ENCODE measurements around the gene MRPL50.
"Not testable (repeated sequence)": the region's sequence is repeated elsewhere in the genome, so short reads cannot be mapped to it uniquely, and the experiment has no call there.

Gene MRPL50

DNA sequence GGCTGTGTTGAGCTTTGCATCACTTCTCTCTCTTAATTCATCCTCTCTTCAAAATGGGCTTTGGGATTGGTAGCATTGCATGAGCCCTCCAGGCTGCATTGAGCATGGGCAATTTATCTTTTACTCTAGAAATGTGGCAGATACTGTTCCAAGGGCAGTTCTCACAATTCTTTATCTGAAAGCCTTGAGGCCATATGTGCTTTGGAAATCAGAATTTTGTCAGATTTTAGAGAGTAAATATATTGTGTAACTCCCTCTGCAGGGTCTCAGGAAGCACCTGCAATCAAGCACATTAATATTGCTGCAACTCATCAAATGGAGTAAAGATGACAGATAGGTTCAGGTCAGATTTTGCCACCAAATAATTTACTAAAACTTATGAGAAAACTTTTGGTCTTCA, 19.6 kb upstream of the MRPL50 start:
- DNase-seq (ENCODE audit: low read depth in 3 of 3), result no peak

DNA sequence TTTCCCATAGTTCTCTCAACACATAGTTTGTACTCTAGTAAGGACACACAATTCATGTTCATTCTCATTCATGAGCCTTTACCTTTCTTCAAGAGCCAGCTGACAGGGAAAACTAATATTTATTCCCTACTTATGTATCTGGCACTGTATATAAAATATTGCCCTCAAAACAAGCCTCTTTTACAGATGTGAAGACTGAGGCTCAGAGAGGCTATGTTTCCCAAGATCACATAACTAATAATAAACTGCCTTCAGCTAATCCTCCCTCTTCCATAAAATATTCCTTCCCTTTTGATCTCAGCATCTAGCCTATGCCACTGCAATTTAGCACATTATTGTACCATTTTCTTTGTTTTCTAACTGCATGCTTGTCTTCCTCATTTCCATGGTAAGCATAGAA, 19.0 kb upstream of the MRPL50 start:
- DNase-seq (ENCODE audit: low read depth in 3 of 3), result no peak

DNA sequence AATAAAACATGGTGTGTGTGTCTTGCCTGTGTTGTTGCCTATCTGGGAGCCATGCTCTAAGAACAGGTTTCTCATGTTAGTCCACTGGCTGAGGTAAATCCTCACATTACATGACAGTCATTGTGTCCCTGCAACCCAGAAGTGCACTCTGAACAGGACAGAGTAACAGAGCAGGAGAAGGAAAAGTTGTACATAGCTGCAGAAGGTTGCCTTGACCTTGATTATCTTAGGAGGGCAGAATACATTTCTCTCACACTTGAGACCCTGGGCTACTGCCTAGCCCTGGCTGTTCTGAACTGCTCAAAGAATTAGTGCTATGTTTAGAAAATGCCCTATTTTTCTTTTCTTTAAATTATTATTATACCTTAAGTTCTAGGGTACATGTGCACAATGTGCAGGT, 17.2 kb upstream of the MRPL50 start:
- no peak for DNase-seq (ENCODE audit: low read depth in 3 of 3)

DNA sequence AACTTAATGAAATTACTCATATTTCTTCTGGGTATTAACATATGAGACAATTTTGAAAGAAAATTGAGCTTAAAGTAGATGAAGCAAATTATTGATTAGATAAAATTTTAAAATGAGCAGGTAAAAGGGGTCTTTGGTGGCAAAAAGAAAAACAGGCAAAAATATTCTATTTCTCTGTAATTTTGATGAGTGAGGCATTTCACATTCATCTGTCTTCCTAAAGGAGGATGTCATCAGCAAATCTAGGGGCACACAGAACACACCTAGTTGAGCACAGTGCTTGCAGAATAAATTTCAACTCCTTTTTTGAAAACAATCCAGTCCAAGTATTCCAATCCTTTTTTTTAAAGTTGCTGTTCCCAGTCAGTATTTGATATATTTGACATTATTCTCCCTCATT, 16.4 kb upstream of the MRPL50 start:
- no peak for DNase-seq (ENCODE audit: low read depth in 3 of 3)

DNA sequence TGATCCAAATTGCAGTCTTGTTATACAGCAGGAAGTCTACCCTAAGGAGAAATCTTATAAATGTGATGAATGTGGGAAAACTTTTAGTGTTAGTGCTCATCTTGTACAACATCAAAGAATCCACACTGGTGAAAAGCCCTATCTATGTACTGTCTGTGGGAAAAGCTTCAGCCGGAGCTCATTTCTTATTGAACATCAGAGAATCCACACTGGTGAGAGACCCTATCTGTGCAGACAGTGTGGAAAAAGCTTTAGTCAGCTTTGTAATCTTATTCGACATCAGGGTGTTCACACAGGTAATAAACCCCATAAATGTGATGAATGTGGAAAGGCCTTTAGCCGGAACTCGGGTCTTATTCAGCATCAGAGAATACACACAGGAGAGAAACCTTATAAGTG, 10.7 kb upstream of the MRPL50 start:
- no peak for DNase-seq (ENCODE audit: low read depth in 3 of 3)

DNA sequence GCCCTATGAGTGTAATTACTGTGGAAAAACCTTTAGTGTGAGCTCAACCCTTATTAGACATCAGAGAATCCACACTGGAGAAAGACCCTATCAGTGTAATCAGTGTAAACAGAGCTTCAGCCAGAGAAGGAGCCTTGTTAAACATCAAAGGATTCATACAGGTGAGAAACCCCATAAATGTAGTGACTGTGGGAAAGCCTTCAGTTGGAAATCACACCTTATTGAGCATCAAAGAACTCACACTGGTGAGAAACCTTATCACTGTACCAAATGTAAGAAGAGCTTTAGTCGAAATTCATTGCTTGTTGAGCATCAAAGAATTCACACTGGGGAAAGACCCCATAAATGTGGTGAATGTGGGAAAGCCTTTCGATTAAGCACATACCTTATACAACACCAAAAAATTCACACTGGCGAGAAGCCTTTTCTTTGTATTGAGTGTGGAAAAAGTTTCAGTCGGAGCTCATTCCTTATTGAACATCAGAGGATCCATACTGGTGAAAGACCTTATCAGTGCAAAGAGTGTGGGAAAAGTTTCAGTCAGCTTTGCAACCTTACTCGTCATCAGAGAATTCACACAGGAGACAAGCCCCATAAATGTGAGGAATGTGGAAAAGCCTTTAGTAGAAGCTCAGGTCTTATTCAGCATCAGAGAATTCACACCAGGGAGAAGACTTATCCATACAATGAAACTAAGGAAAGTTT, 10.1 kb upstream of the MRPL50 start:
- DNase-seq (ENCODE audit: low read depth in 3 of 3), result no peak

DNA sequence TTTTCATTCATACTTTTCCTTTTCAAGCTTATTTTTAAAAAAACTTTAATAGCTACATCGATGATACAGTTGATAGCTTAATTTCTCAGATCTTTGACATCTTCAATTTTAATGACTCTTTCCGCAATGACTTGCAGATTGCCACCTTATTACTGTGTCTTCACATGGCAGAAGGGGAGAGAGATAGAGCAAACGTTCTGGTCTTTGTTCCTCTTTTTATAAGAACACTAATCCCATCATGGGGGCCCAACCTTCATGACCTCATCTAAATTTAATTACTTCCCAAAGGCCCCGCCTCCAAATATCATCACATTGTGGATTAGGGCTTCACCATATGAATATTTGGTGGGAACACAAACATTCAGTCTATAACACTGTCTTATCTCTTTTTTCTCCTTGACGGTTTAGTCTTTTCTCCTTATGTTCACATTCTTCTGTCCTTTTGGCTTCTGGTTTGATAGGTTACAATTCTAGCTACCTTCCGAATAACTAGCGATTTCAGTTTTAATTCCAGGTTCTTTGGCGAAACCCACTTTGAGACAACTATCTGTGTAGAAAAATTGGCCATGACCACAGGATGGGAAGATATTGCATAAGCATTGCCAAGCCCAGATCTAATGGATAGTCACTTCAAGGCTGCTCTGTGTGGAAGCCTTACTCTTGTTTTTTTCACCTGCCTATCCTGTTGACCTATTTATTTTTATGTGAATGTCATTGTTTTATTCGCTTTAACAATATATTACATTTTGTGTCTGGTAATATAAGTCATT, 5.3 kb upstream of the MRPL50 start:
- no peak for DNase-seq (ENCODE audit: low read depth in 3 of 3)

DNA sequence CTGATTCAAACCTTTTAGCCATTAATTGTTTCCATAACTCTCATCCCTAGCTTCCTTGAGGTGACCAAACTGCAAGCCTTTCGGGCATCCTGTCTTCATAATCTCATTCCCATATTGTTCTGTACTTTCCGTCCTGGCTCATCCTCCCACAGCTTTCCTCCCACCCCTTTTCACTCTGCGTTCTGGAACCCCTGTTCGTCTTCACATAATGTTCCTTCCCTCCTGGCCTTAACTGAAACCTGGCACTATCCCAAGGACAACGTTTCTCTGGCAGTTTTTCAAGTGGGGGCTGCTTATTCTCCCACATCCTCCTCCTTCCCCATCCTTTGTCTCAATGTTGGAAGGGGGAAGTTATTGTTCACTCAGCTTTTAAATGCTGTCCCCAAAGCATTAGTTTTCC, 1.7 kb upstream of the MRPL50 start:
- no peak for DNase-seq (ENCODE audit: low read depth in 3 of 3)

DNA sequence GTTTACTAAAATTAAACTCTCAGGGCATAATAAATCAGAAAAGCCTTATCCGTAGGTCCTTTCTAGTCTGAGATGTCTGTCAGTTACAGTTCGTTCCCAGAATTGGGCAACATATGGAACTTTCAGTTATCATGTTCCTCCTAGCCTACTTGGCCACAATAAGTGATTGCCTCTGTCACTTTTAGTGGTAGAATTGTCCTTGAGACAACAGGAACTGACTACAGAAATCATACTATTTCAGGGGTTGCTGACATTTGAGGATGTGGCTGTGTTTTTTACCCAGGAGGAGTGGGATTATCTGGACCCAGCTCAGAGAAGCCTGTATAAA, 1.2 kb upstream of the MRPL50 start:
- DNase-seq (ENCODE audit: low read depth in 3 of 3), result no peak

DNA sequence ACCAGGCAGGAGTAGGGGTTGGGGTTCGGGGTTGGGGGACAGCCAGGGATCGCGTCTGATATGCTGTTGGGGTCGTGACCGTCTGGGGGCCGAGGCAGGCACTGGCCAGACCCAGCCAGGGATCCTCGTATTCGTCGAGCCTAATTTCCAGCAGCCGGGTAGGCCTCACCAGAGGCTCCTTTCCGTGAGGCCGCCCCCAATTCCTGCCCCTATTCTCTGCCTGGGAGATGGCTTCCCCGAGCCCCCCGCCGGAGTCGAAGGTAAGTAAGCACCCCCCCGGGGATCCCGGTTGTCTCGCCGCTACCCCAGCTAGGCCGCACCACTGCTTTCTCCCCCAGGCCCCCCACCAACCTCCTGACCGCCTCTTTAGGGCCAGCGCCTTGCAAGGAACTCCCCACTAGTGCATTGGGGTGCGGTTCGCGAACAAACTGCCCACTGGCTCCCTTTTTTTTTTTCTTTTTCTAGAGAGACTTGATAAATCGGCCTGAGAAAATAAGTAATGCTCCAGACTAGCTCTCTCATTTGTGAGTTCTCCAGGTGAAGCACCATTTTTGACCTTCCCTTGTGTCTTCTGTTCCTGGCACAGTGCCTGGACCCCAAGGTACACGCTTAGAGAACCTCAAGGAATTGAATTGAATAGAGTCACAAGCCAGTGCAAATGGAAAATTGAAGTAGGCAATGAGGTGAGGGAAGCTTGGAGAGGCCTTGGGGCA, 668 bp upstream of the MRPL50 start:
- DNase-seq (ENCODE audit: low read depth in 3 of 3), result no peak

DNA sequence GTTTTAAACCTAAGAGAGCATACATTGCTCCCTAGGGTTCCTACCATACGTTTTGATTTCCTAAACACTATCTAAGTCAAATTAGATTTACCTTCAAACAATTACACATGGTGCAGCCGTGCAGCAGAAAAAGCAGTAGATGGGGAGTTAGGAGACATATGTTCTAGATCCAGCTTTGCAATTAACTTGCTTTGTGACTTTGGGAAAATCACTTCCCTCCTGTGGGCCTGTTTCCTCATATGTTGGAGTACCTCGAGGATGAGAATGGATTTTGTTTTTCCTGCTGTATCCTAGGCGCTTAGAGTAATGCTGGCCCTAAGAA, 711 bp downstream of the MRPL50 start:
- no peak for DNase-seq (ENCODE audit: low read depth in 3 of 3)

DNA sequence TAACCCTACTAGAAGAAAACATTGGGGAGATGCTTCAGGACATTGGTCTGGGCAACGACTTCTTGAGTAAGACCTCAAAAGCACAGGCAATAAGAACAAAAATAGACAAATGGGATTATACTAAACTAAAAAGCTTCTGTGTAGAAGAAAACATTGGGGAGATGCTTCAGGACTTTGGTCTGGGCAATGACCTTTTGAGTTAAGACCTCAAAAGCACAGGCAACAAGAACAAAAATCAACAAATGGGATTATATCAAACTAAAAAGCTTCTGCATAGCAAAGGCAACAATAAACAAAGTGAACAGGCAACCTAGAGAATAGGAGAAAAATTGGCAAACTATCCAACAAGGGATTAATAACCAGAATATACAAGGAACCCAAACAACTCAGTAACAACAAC, 3.7 kb downstream of the MRPL50 start:
- no peak for DNase-seq (ENCODE audit: low read depth in 3 of 3)

DNA sequence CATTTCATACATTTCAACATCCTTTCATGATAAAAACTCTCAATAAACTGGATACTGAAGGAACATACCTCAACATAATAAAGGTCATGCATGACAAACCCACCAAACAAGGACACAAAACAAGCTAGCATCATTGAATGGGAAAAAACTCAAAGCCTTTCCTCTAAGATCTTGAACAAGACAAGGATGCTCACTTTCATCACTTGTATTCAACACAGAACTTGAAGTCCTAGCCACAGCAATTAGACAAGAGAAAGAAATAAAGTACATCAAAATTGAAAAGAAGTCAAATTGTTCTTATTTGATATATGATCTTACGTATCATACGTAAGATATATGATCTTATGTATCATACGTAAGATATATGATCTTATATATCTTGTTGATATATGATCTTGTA, 5.3 kb downstream of the MRPL50 start:
- DNase-seq (ENCODE audit: low read depth in 3 of 3), result no peak

DNA sequence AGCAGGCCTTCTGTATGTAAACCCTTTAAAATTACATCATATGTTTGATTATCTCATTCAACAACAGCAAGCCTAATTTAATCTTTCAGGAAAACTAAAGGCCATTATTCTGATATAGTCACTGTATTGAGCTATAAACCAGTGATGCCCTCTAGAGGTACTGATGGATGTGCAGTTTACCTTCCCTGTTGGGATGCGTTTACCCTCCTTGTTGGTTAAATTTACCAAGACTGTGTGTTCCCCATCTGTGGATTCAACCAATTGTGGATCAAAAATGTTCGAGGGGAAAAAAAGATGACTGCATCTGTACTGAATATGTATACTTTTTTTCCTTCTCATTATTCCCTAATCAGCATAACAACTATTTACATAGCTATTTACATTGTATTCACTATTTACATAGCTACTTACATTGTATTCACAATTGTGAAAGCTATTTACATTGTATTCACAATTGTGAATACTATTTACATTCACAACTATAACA, 9.9 kb downstream of the MRPL50 start:
- DNase-seq (ENCODE audit: low read depth in 3 of 3), result no peak

DNA sequence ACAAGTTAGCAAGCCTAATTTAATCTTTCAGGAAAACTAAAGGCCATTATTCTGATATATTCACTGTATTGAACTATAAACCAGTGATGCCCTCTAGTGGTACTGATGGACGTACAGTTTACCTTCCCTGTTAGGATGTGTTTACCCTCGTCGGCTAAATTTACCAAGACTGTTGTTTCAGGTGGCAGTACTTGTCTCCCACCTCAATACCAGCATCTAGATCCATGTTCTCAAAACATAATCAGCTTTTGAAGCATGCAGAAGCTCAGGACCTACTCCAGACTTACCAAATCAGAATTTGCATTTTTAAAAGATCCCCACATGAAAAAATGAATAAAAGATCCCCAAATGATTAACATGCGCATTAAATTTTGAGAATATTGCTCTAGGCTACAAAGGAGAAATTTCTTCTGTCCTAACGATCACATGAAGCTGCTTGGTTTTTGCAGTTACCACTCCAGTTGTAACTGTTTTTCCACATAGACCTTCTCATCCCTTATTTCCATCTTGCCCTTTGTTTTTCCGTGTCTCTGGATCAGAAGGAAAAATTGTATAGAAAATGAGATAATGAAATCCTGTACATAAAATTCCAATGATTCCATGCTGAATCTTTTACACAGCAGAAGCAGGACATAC, 10.4 kb downstream of the MRPL50 start:
- no peak for DNase-seq (ENCODE audit: low read depth in 3 of 3)

DNA sequence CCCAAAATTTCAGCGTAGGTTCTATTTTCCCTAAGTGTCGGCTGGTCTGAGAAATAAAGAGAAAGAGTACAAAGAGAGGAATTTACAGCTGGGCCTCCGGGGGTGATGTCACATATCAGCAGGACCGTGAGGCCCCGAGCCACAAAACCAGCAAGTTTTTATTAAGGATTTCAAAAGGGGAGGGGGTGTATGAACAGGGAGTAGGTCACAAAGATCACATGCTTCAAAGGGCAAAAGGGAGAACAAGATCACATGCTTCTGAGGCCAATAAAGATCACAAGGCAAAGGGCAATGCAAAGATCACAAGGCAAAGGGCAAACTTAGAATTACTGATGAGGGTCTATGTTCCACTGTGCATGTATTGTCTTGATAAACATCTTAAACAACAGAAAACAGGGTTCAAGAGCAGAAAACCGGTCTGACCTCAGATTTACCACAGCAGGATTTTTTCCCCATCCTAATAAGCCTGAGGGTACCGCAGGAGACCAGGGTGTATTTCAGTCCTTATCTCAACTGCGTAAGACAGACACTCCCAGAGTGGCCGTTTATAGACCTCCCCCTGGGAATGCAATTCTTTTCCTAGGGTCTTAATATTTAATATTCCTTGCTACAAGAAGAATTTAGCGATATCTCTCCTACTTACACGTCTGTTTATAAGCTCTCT, 13.4 kb downstream of the MRPL50 start, which contains the start of gene BAAT:
Gene BAAT, minus strand, starts transcription at position 134 of the 664 bp plus-strand sequence. CDS start 13,602 bp downstream, outside the sequence.
- not testable (repeated sequence) for DNase-seq (ENCODE audit: low read depth in 3 of 3)

DNA sequence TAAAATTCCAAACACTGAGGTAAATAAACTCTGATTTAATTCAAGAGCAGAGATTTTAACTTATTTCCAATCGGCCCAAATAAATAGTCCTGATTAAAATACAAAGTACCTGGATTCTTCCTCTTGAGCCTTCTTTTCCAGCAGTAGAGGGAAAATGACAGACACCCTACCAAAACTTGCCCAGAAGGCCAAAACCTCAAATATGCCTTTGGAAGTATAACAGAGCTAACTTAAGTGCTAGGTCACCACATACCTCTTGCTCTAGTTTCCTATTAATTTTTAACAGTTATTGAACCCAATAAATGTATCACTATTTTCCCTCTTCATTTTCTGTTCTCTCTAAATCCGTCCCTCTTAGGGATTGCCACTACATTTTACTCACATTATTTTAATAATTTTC, 15.1 kb downstream of the MRPL50 start:
- DNase-seq (ENCODE audit: low read depth in 3 of 3), result no peak

DNA sequence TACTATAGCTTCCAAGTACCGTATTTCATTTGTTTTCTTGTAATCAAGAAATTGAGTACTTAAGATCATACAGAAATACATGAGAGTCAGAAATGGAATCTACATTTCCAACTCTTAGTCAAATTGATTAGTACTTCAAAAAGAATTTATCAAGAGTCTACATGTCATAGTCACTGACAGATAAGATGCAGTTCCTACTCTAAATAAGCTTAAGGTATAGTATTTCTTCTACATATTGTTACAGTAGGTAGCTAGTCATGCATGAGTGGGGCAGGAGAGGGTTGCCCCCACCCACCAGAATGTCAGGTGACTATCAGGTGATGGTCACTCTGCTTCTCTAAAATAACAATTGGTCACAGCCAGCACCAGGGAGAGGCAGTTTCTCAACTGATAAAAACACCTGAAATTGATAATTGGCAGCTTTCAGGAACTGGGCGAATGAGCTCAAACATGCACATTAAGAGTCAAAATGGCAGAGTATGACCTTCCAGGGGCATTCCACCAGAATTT, 16.5 kb downstream of the MRPL50 start:
- DNase-seq (ENCODE audit: low read depth in 3 of 3), result no peak

DNA sequence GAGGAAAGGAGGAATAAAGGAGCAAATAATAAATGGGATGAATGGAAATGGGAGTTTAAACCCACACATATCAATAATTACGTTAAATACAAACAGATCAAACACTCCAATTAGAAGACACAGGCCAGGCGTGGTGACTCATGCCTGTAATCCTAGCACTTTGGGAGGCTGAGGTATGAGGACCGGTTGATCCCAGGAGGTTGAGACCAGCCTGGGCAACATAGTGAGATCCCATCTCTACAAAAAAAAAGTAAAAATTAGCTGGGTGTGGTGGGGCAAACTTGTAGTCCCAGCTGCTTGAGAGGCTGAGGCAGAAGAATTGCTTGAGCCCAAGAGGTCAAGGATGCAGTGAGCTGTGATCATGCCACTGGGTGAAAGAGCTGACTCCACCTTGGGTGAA, 17.3 kb downstream of the MRPL50 start:
- DNase-seq (ENCODE audit: low read depth in 3 of 3), result no peak

DNA sequence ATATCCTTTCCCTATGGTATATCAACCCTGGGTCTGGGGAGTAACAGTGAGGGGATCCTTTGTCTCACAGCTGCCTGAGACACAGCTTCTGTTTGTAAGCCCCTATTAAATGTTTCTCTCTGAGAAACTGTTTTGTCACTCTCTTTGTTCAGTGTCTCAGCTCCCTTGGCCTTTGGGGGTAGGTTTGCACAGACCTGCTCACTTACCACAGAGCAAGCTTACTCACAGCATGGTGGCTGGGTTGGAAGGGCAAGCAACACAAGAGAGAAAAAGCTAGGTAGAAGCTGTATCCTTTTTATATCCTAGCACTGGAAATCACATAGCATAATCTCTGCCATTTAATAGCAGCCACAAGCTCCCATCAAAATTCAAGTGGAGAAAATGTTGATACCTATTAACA, 18.1 kb downstream of the MRPL50 start:
- DNase-seq (ENCODE audit: low read depth in 3 of 3), result no peak

DNA sequence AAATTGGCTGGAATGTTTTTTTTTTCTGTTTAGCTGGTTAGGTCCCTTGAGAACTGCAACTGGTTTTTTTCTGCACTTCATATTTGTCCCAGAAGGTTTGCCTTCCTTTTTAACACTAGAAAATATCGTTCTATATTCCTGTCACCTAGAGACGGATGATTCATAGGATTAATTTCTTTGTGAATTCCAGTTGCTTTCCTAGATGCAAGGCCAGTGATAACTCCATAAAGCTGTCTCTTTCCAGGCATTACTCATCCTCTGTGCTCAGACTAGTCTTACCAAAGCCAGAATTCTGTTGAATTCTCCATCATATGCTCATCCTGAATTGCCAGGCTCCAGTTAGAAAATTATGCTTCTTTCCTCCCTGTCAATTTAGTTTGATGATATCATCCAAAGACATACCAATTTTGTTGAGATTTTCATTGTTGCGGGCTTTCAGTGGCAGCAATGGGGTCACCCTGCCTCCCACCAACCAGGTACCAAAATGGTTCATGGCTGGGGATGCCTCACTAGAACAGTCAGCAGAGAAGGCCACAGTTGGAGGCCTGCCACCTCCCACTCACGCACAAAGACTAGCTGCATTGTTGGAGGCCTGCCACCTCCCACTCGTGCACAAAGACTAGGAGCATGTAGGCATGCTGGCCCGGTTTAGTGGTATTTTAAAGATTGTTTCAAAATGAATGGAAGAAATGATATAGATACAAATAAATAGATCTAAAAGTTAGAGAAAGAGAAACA, 22.1 kb downstream of the MRPL50 start:
- DNase-seq (ENCODE audit: low read depth in 3 of 3), result no peak

All from stimulated activated CD4-positive, alpha-beta T cell treated with anti-CD3 and anti-CD28 coated beads, TNF-alpha, amount 100 ng/mL, for 24 hours (primary cell).